Gastroesophageal sphincter (tissue), 3 donors: ENCODE results near the gene CAPN12.

ENCODE experiments used
- CTCF ChIP-seq, 4 experiments: fragments of 200-600 bp in 2 of 4; fragments of 450-650 bp in 2 of 4; sonication (generic) in 1 of 4; IDR thresholded peaks; one replicate each; pipeline ENCODE4 v1.5.1; 2017 to 2019; ENCODE audit warnings: antibody characterized with exemption in 4 of 4, mild to moderate bottlenecking in 2 of 4, moderate library complexity in 2 of 4
- EP300 ChIP-seq: sonication (generic); formaldehyde crosslinking; IDR thresholded peaks from one replicate; pipeline ENCODE4 v1.6.1; 2017; ENCODE audit warnings: antibody characterized with exemption, mild to moderate bottlenecking
- POLR2AphosphoS5 ChIP-seq: sonication (generic); formaldehyde crosslinking; IDR thresholded peaks from one replicate; pipeline ENCODE4 v1.6.1; 2017; ENCODE audit warnings: antibody characterized with exemption

GRCh38 chr19:38697641-38698071 lies 46.6 kb downstream of the CAPN12 start:
- TF ChIP-seq CTCF (IDR thresholded peaks at IDR 0.05) (no peak), EP300 (no peak), POLR2AphosphoS5 (no peak)
